K562 (cell line): Measurements from ENCODE around the gene RPN1. TPM values are rescaled to one million over a fixed set of nuclear protein-coding genes. Genes with fewer than 3 reads are reported as not detected.

Experiments used
- ARID3A ChIP-seq: IDR thresholded peaks from 2 replicates; pipeline ENCODE4 v1.6.1; 2012; ENCODE audit warnings: low read depth, low read length, improper control_type of control experiment, borderline replicate concordance
- ATF3 ChIP-seq, 2 experiments: fragments of 450-650 bp in 1 of 2; sonication (generic) in 1 of 2; formaldehyde crosslinking in 1 of 2; IDR thresholded peaks in 1 of 2; conservative IDR thresholded peaks in 1 of 2; 2 replicates each; pipeline versions ENCODE4 v1.6.1 to v1.8.1; 2016 to 2023; ENCODE audit warnings: mild to moderate bottlenecking in 2 of 2, moderate library complexity in 2 of 2, inconsistent platforms in 1 of 2, missing genetic modification reagents in 1 of 2
- FOXA3 ChIP-seq, 2 experiments: fragments of 450-650 bp in 1 of 2; sonication (generic) in 1 of 2; formaldehyde crosslinking; IDR thresholded peaks in 1 of 2; conservative IDR thresholded peaks in 1 of 2; 2 replicates each; pipeline versions ENCODE4 v1.4.0 to v1.8.0; 2020 to 2022; ENCODE audit warnings: mild to moderate bottlenecking in 2 of 2, missing genetic modification reagents in 1 of 2
- GTF2A2 ChIP-seq: IDR thresholded peaks from 2 replicates; pipeline ENCODE4 v1.6.1; 2016; ENCODE audit warnings: mild to moderate bottlenecking, missing genetic modification characterization, missing compliant biosample characterization
- IRF9 ChIP-seq: fragments of 450-650 bp; IDR thresholded peaks from 2 replicates; pipeline ENCODE4 v1.6.1; 2016; ENCODE audit warnings: missing biosample characterization, missing genetic modification characterization
- L3MBTL2 ChIP-seq: fragments of 450-650 bp; IDR thresholded peaks from 2 replicates; pipeline ENCODE4 v1.6.1; 2016; ENCODE audit warnings: mild to moderate bottlenecking, moderate library complexity
- NFYB ChIP-seq: IDR thresholded peaks from 2 replicates; pipeline ENCODE4 v1.6.1; 2011; ENCODE audit warnings: mild to moderate bottlenecking, moderate library complexity; ENCODE audit not compliant: insufficient read length; ENCODE audit errors: extremely low read depth
- PTTG1 ChIP-seq: fragments of 450-650 bp; IDR thresholded peaks from 2 replicates; pipeline ENCODE4 v1.6.1; 2016; ENCODE audit warnings: low read depth, mild to moderate bottlenecking, missing genetic modification characterization, missing compliant biosample characterization
- PURB ChIP-seq: sonication (generic); formaldehyde crosslinking; IDR thresholded peaks from 2 replicates; pipeline ENCODE4 v1.9.0; 2021; ENCODE audit warnings: low read depth, mild to moderate bottlenecking, missing genetic modification reagents
- TRIM25 ChIP-seq: fragments of 450-650 bp; IDR thresholded peaks from 2 replicates; pipeline ENCODE4 v1.7.0; 2016; ENCODE audit warnings: borderline replicate concordance
- ZBTB11 ChIP-seq, 3 experiments: fragments of 200-800 bp in 1 of 3; fragments of 250-450 bp in 1 of 3; fragments of 450-650 bp in 1 of 3; sonication (Bioruptor Pico) in 1 of 3; sonication (Bioruptor generic) in 1 of 3; formaldehyde crosslinking in 1 of 3; IDR thresholded peaks; 2 replicates each; pipeline versions ENCODE4 v1.6.1 to v1.8.0; 2016 to 2022; ENCODE audit warnings: mild to moderate bottlenecking in 2 of 3, missing genetic modification characterization in 2 of 3, missing compliant biosample characterization in 1 of 3, moderate library complexity in 1 of 3
- ZC3H8 ChIP-seq: fragments of 450-650 bp; IDR thresholded peaks from 2 replicates; pipeline ENCODE4 v1.6.1; 2017
- ZNF165 ChIP-seq: fragments of 250-450 bp; sonication (Bioruptor Pico); IDR thresholded peaks from 2 replicates; pipeline ENCODE4 v1.4.0; 2020; ENCODE audit warnings: borderline replicate concordance
- ZNF507 ChIP-seq: conservative IDR thresholded peaks from 2 replicates; pipeline ENCODE4 v1.6.1; 2017; ENCODE audit warnings: missing genetic modification characterization, missing compliant biosample characterization
- ZNF584 ChIP-seq: fragments of 200-800 bp; sonication (Bioruptor generic); IDR thresholded peaks from 2 replicates; pipeline ENCODE4 v1.6.1; 2016; ENCODE audit warnings: low read depth, mild to moderate bottlenecking, missing genetic modification characterization, missing compliant biosample characterization
- ZNF699 ChIP-seq: fragments of 250-450 bp; sonication (Bioruptor Pico); IDR thresholded peaks from 2 replicates; pipeline ENCODE4 v1.8.0; 2021; ENCODE audit warnings: mild to moderate bottlenecking, moderate library complexity; ENCODE audit not compliant: insufficient replicate concordance
- polyA plus RNA-seq, 8 experiments: library from polyadenylated mRNA; depleted of rRNA in 4 of 8; stranded (reverse) in 5 of 8; unstranded in 3 of 8; fragments of >200 nt; fragmentation: Nextera tagmentation in 2 of 8; fragmentation: Illumina TruSeq in 1 of 8; extraction: Ambion mirVana in 2 of 8; extraction: Trizol in 1 of 8; gene quantifications; 2 replicates each; pipeline versions ENCODE4 v1.2.1 to v1.2.3, GENCODE V29; 2011 to 2014; ENCODE audit warnings: inconsistent platforms in 1 of 8, missing spikeins in 1 of 8
- total RNA-seq, 7 experiments: library from RNA; depleted of rRNA in 6 of 7; stranded (reverse); fragments of >200 nt in 6 of 7; fragmentation: Illumina TruSeq in 2 of 7; extraction: Trizol in 2 of 7; gene quantifications; 2 replicates each; pipeline versions ENCODE4 v1.2.1 to v1.2.3, GENCODE V29; 2011 to 2021; ENCODE audit warnings: low replicate concordance in 1 of 7

The RPN1 gene
- total and polyA plus RNA-seq, 9 of the 15 experiments (the other 6 are each of a cell fraction or from before 2014, with no cell fraction given): 39.5 to 300 (median 148) TPM

- TF ChIP-seq ZNF584 (CRISPR knock-in tag) (peak; percentile 64; the same call in 1 of the 2 replicates), NFYB (no peak), ZNF165 (CRISPR knock-in tag) (no peak), PURB (CRISPR knock-in tag) (no peak), ZNF699 (CRISPR knock-in tag) (no peak), GTF2A2 (tag) (no peak), ATF3 (IDR thresholded peaks at IDR 0.05) (no peak; the same call in 1 of the 2 replicates), ATF3 (CRISPR knock-in tag; conservative IDR thresholded peaks at IDR 0.05) (no peak), ARID3A (no peak), ZC3H8 (no peak), FOXA3 (CRISPR knock-in tag; conservative IDR thresholded peaks at IDR 0.05 in 1 of 2, IDR thresholded peaks at IDR 0.05 in 1 of 2) (0 out of 4 replicates have a peak, but pooled peaks of 1 of the 2 experiments have one; percentile 17), TRIM25 (no peak), ZBTB11 (CRISPR knock-in tag; IDR thresholded peaks at IDR 0.05) (peak in 1 of 3 experiments; percentile 81; a peak in 2 of 6 replicates), ZNF507 (tag) (no peak), IRF9 (tag) (no peak), PTTG1 (tag) (no peak), L3MBTL2 (peak; percentile 79; the same call in 1 of the 2 replicates)
Measured at GRCh38 chr3:128680603-128681368, 30.2 kb upstream of the RPN1 start (continued).
